GM19099 (cell line): ENCODE data around the gene GADD45A.

Experiments
- POLR2A ChIP-seq: IDR thresholded peaks from 3 replicates; pipeline ENCODE4 v1.6.1; 2011; ENCODE audit warnings: low read depth; ENCODE audit not compliant: insufficient read length; ENCODE audit errors: extremely low read depth

GADD45A gene, protein sequence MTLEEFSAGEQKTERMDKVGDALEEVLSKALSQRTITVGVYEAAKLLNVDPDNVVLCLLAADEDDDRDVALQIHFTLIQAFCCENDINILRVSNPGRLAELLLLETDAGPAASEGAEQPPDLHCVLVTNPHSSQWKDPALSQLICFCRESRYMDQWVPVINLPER

GRCh38 chr1:67685067-67685557 lies at the start of gene GADD45A:
Gene GADD45A (plus strand): TSS chr1:67685201. CDS start chr1:67685495, 294 bp downstream.
- TF ChIP-seq POLR2A, result peak; percentile 100

- TF ChIP-seq POLR2A, result no peak
Observed at GRCh38 chr1:67636146-67636545, 48.9 kb upstream of the GADD45A start.

- TF ChIP-seq POLR2A, result no peak
Observed at GRCh38 chr1:67639361-67639760, 45.6 kb upstream of the GADD45A start.

GRCh38 chr1:67642629-67643028 lies 42.4 kb upstream of the GADD45A start:
- no peak for TF ChIP-seq POLR2A

GRCh38 chr1:67644566-67644965 lies 40.4 kb upstream of the GADD45A start:
- TF ChIP-seq POLR2A, result no peak

GRCh38 chr1:67645495-67646144 lies 39.4 kb upstream of the GADD45A start:
- TF ChIP-seq POLR2A, result no peak

DNA sequence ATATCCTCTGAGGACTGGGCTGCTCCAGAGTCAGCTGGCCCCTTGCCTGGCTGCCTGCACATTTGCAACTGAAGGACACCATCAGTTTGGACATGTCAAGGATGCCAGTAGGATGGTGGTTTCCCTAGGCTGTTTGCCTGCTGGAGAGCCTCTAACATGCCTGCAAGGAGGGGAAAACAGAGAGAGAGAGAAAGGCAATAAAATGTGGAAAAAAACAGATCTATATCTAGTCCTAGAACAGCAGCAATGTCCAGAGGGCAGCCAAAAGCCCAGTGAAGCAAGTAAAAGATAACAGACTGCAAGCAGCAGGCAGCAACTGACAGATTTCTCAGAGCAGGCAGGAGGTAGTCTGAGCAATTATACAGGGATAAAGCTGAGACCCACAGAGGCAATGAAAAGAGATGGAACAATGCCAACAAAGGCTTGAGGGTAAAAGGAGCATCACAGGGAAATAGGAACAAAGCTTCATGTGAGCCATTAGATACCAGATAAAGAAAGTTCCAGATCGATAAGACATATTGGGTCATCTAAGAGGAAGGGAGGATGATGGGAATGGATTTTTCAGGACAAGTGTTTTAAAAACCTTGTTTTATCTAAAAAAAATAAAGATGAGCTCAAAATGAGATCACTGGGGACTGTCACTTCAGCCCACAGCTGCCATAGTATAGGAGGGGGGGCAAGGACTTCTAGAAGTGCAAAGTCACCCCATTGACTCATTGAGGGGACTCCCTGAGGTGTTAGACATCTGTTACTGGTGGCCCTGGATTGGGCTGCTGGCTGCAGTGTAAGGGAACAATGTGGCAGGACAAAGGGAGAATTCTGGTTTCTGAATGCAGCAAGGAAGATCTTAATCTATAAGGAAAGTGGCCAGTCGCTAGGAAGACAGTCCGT lies 38.6 kb upstream of the GADD45A start:
- no peak for TF ChIP-seq POLR2A

GRCh38 chr1:67647036-67647798 lies 37.8 kb upstream of the GADD45A start:
- no peak for TF ChIP-seq POLR2A

- no peak for TF ChIP-seq POLR2A
Observed at GRCh38 chr1:67647814-67648358, 37.1 kb upstream of the GADD45A start.

GRCh38 chr1:67648582-67649326 lies 36.2 kb upstream of the GADD45A start:
- no peak for TF ChIP-seq POLR2A

DNA sequence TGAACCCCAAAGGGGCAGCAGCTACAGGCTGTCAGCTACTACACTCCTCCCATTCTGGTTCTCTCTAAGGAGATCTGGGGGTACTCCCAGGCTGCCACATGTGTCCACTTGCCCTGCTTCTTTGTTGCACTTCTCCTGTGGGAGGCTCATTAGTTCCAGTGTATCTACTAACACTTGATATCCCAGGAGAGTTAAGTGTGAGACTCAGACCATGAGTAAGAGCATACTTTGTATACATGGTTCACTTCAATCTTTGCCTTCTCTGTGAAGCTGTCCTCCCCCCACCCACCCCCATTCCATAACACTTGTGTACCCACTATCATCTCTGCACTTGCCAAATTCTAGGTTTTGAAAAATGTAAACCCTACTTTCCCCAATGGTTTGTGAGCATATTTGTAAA lies 34.9 kb upstream of the GADD45A start:
- no peak for TF ChIP-seq POLR2A

DNA sequence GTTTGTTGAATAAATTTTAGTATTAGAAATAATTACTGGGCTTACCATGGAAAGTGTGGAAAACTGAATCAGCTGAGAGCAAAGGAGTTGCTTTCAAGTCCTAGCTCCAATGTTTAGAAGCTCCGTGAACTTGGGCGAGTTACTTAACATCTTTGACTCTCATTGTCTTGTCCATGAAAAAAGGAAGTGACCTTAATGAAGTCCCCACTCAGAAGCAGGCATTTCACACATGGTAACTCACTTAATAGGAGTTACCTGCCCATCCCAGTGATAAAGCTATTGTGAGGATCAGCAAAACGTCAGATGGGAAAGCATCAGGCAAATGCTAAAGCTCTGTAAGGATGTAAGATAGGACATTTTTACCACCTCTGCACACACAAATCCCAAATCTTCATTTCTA lies 34.0 kb upstream of the GADD45A start:
- no peak for TF ChIP-seq POLR2A

GRCh38 chr1:67652800-67653199 lies 32.2 kb upstream of the GADD45A start:
- TF ChIP-seq POLR2A, result no peak

DNA sequence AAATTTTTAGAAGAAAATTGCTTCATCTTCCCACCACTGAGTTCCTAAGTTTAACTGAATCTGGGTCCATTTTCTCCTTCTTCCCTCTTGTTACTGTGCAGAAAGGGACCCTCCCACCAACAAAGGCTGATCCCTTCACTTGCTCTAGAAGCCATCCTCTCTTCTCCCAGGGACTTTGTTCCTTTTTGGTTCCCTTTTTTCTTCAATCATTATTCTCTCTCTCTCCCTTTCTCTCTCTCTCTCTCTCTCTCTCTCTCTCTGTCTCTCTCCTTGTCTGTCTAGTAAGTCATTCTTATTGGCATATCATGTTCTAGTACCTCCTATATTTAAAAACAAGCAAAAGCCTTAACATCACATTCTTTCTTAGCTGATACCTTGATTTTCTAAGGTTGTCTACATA lies 31.7 kb upstream of the GADD45A start:
- no peak for TF ChIP-seq POLR2A

GRCh38 chr1:67655581-67655980 lies 29.4 kb upstream of the GADD45A start:
- TF ChIP-seq POLR2A, result no peak

DNA sequence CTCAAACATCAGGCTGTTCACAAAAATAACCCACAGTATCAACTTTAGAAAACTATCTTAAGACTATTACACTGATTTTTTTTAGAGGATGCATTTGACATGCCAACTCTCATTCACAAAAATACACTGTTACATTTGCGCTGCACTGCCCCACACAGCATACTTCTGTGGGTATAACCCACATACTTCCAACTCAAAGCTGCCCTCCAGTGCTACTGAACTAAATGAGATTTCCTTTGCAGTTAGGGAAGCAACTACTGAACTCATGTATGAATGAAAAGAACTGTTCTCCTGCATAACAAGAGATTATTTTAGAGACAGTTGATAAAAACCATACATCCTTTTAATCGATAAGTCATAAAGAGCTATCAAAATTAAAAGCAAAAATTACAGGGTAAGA lies 25.8 kb upstream of the GADD45A start:
- TF ChIP-seq POLR2A, result no peak
